AG04449 (cell line): Measurements from ENCODE around the gene EPB41.

Experiments used
- CTCF ChIA-PET: fragments of 350-600 bp; formaldehyde crosslinking; extraction: SDS; loops from one replicate; lab custom pipeline; 2021; ENCODE audit warnings: antibody characterized with exemption; lab: Yijun Ruan, JAX
- POLR2A ChIA-PET: fragments of 400-600, 350-600 bp; formaldehyde crosslinking; extraction: SDS; loops from one replicate; lab custom pipeline; 2020; ENCODE audit warnings: antibody characterized with exemption, inconsistent platforms; lab: Yijun Ruan, JAX
- DNase-seq: peaks from one replicate; pipeline ENCODE4 v3.0.0-alpha.2; 2010; ENCODE audit warnings: low read depth, low spot score
- H3K4me3 ChIP-seq: 2 replicates; pipeline ENCODE4 v1.5.1; 2011; ENCODE audit warnings: low read depth, mild to moderate bottlenecking, control low read depth, low read length
- CTCF ChIP-seq: IDR thresholded peaks from one replicate; pipeline ENCODE4 v1.5.1; 2011; ENCODE audit warnings: mild to moderate bottlenecking, moderate library complexity, low read length, control low read depth, inconsistent platforms; ENCODE audit not compliant: insufficient read depth; ENCODE audit errors: missing control alignments

EPB41 gene

GRCh38 chr1:28888915-28889314 is 25.5 kb upstream of the EPB41 start:
- ChIA-PET CTCF (interaction anchor here (0.9 to 3.3 kb wide), 8 partner anchors 12 to 314 kb away, joined by 3 to 44 read pairs (median 4); partner anchors contain the start of gene EPB41), POLR2A (no interaction called here)
- H3K4me3 ChIP-seq, result no peak overlapping the region
- DNase-seq, result no peak
- no peak for TF ChIP-seq CTCF

GRCh38 chr1:28889357-28889756 is 25.0 kb upstream of the EPB41 start:
- no peak for DNase-seq
- no peak overlapping the region for H3K4me3 ChIP-seq
- CTCF ChIA-PET, result interaction anchor here (0.6 to 3.3 kb wide), 7 partner anchors 7 to 313 kb away, joined by 3 to 44 read pairs (median 4); partner anchors contain the start of gene EPB41
- POLR2A ChIA-PET, result no interaction called here
- no peak for TF ChIP-seq CTCF

GRCh38 chr1:28890435-28890834 is 23.9 kb upstream of the EPB41 start:
- ChIA-PET POLR2A (no interaction called here), CTCF (interaction anchor here (1.2 to 10.7 kb wide), 5 partner anchors 8 to 312 kb away, joined by 3 to 182 read pairs (median 7); no protein-coding TSS in a partner anchor)
- no peak for DNase-seq
- H3K4me3 ChIP-seq, result no peak overlapping the region
- TF ChIP-seq CTCF, result no peak

- POLR2A ChIA-PET, result no interaction called here
- TF ChIP-seq CTCF, result no peak
- CTCF ChIA-PET, result interaction anchor here (0.6 to 10.7 kb wide), 9 partner anchors 9 to 312 kb away, joined by 3 to 182 read pairs (median 4); no protein-coding TSS in a partner anchor
- no peak overlapping the region for H3K4me3 ChIP-seq
- DNase-seq, result no peak
Measured at GRCh38 chr1:28890836-28891235, 23.5 kb upstream of the EPB41 start.

- TF ChIP-seq CTCF, result no peak
- ChIA-PET POLR2A (no interaction called here), CTCF (interaction anchor here (0.6 to 10.7 kb wide), 9 partner anchors 9 to 311 kb away, joined by 3 to 182 read pairs (median 4); no protein-coding TSS in a partner anchor)
- no peak overlapping the region for H3K4me3 ChIP-seq
- no peak for DNase-seq
Measured at GRCh38 chr1:28891256-28891655, 23.1 kb upstream of the EPB41 start.

- H3K4me3 ChIP-seq, result no peak overlapping the region
- ChIA-PET CTCF (interaction anchor here (0.9 to 10.7 kb wide), 11 partner anchors 8 to 310 kb away, joined by 3 to 182 read pairs (median 5); no protein-coding TSS in a partner anchor), POLR2A (no interaction called here)
- peak; percentile 44 for TF ChIP-seq CTCF
- DNase-seq, result no peak
Measured at GRCh38 chr1:28893403-28894102, 20.8 kb upstream of the EPB41 start.
